MM.1S (cell line): ENCODE data around the gene CDH6.

Source experiments
- CTCF ChIP-seq: fragments of 300-600 bp; sonication (generic); IDR thresholded peaks from 2 replicates; pipeline ENCODE4 v1.5.1; 2016; ENCODE audit warnings: antibody characterized with exemption, low read length, mixed read lengths
- EZH2 ChIP-seq: fragments of 300-600 bp; sonication (generic); optimal IDR thresholded peaks from 2 replicates; pipeline ENCODE3; 2017; ENCODE audit warnings: low read depth, mild to moderate bottlenecking, antibody characterized with exemption, low read length, mixed read lengths
- EZH2phosphoT487 ChIP-seq: fragments of 300-600 bp; sonication (generic); IDR thresholded peaks from 2 replicates; pipeline ENCODE4 v1.6.1; 2018; ENCODE audit warnings: antibody characterized with exemption, low read length

GRCh38 chr5:31153521-31153920 is 40.0 kb upstream of the CDH6 start:
- TF ChIP-seq CTCF (no peak), EZH2 (no peak), EZH2phosphoT487 (no peak)
